Kidney (tissue), 14 donors: ENCODE measurements around the gene TRAF3. TPM values are rescaled to one million over a fixed set of nuclear protein-coding genes. Genes with fewer than 3 reads are reported as not detected.

ENCODE experiments used
- DNase-seq, 5 donors: peaks; one replicate each; pipeline ENCODE4 v3.0.0-alpha.2; 2013 to 2020
- FAIRE-seq: peaks from 2 replicates; lab custom pipeline; 2012; peaks lifted over from hg19 to GRCh38; lab: Jason Lieb, UNC
- H3K27ac ChIP-seq, 2 donors: one replicate each; pipeline ENCODE4 v1.7.0; 2013; ENCODE audit warnings: low read depth in 2 of 2, low read length in 2 of 2, inconsistent platforms in 1 of 2
- H3K27me3 ChIP-seq: one replicate; pipeline ENCODE4 v1.7.1; 2013; ENCODE audit warnings: low read length, inconsistent platforms; ENCODE audit not compliant: control insufficient read depth, insufficient read depth
- H3K36me3 ChIP-seq, 3 donors: one replicate each; pipeline versions ENCODE4 v1.7.0 to v1.7.1; 2013; ENCODE audit warnings: low read length in 3 of 3, control low read depth in 1 of 3, inconsistent platforms in 1 of 3; ENCODE audit not compliant: insufficient read depth in 3 of 3, control insufficient read depth in 2 of 3
- H3K4me1 ChIP-seq, 3 donors: one replicate each; pipeline versions ENCODE4 v1.7.0 to v1.7.1; 2013; ENCODE audit warnings: low read length in 3 of 3, inconsistent platforms in 1 of 3, low read depth in 1 of 3; ENCODE audit not compliant: control insufficient read depth in 2 of 3, insufficient read depth in 2 of 3
- H3K4me3 ChIP-seq, 3 donors: one replicate each; pipeline versions ENCODE4 v1.7.0 to v1.8.1; 2013; ENCODE audit warnings: low read length in 3 of 3, control low read depth in 1 of 3, inconsistent platforms in 1 of 3
- H3K9ac ChIP-seq, 3 donors: one replicate each; pipeline versions ENCODE4 v1.7.0 to v1.7.1; 2013; ENCODE audit warnings: low read length in 3 of 3, control low read depth in 1 of 3, inconsistent platforms in 1 of 3
- H3K9me3 ChIP-seq, 3 donors: one replicate each; pipeline versions ENCODE4 v1.7.0 to v1.7.1; 2013; ENCODE audit warnings: low read length in 3 of 3, control low read depth in 1 of 3, inconsistent platforms in 1 of 3; ENCODE audit not compliant: control insufficient read depth in 2 of 3, insufficient read depth in 1 of 3
- CTCF ChIP-seq: IDR thresholded peaks from 3 replicates; pipeline ENCODE4 v1.5.1; 2012; ENCODE audit warnings: mild to moderate bottlenecking, moderate library complexity, borderline replicate concordance; ENCODE audit not compliant: insufficient read depth; ENCODE audit errors: extremely low read depth
- intact Hi-C: fragments of 100-400 bp; cut with DNase I; formaldehyde crosslinking; loops from one replicate; pipeline ENCODE4 v1.11.1; 2022
- polyA plus RNA-seq: library from polyadenylated mRNA; stranded (reverse); fragments of 350-450 nt; fragmentation: Illumina TruSeq; extraction: RNeasy Lipid Tissue Mini Kit (QIAGEN cat#74804); gene quantifications from one replicate; pipeline ENCODE4 v1.2.3, GENCODE V29; 2014; ENCODE audit warnings: low read depth, low replicate concordance; ENCODE audit not compliant: insufficient read depth
- total RNA-seq: library from RNA; stranded (reverse); fragmentation: NEBNext Ultra II Directional; extraction: Animal tissue kit (Norgen Biotek cat#: 25700); gene quantifications from one replicate; pipeline ENCODE4 v1.2.1, GENCODE V29; 2021
- donor health status: control.
- donor health status: control.
- donor health status: control.
- donor health status: control.
- donor health status: control.
- donor health status: DM: yes; HTN: yes; CAD: no.
- donor health status: Normal renal cell carcinoma (clear cell type).

Gene TRAF3
- total and polyA plus RNA-seq, 2 donors from 2014 or later: 5.2 to 35.4 TPM

- Histone ChIP-seq H3K27ac (no peak overlapping the region), H3K9me3 (no peaks in the 10 kb centered on the region), H3K36me3 (no peaks in the 10 kb centered on the region), H3K27me3 (no peaks in the 10 kb centered on the region), H3K4me3 (no peak overlapping the region), H3K4me1 (no peaks in the 10 kb centered on the region), H3K9ac (no peak overlapping the region)
- no peak for TF ChIP-seq CTCF
- intact Hi-C loops: no loop called here
- FAIRE-seq (no peak), DNase-seq (no peak)
Measured at GRCh38 chr14:102786768-102787167, 9.5 kb downstream of the TRAF3 start.

- intact Hi-C loops: no loop called here
- peaks cover 0 to 4% (median 0%) of the 10 kb centered on the region in 3 donors for H3K9me3 ChIP-seq
- H3K27me3 ChIP-seq: no peaks in the 10 kb centered on the region
- DNase-seq: no peak
- TF ChIP-seq CTCF: no peak
- no peaks in the 10 kb centered on the region for H3K36me3 ChIP-seq
- no peak overlapping the region for H3K27ac ChIP-seq
- FAIRE-seq: no peak
- H3K4me3 ChIP-seq: no peak overlapping the region
- no peak overlapping the region for H3K9ac ChIP-seq
- H3K4me1 ChIP-seq: no peaks in the 10 kb centered on the region
Measured at GRCh38 chr14:102789349-102789748, 12.1 kb downstream of the TRAF3 start.

GRCh38 chr14:102793531-102794328, 16.5 kb downstream of the TRAF3 start:
- H3K27me3 ChIP-seq: no peaks in the 10 kb centered on the region
- no peak for DNase-seq
- TF ChIP-seq CTCF: no peak
- no peaks in the 10 kb centered on the region for H3K36me3 ChIP-seq
- H3K4me1 ChIP-seq: no peaks in the 10 kb centered on the region
- no peak overlapping the region for H3K4me3 ChIP-seq
- peaks cover 0 to 4% (median 0%) of the 10 kb centered on the region in 3 donors for H3K9me3 ChIP-seq
- no peak for FAIRE-seq
- intact Hi-C loops: no loop called here
- no peak overlapping the region for H3K27ac ChIP-seq
- H3K9ac ChIP-seq: no peak overlapping the region
